ENCODE data around the gene CEP78.

Gene CEP78

DNA sequence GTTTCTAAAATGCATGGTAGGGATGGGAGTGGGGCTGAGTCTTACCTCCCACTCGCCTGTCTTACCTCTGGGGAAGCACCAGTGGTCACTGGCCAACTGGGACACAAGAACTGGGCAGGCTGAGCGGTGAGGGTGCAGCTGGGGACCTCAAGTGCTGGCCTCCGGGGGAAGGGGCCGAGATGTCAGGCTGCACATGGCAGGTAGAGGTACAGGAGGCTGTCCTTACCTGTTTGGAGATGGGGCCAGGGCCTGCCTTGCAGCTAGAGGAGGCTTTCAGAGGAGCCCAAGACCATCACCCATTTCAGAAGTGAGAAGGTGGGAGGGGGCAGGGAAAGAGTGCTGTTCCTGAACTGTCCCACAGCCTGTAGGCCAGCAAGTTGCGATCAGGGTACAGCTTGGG lies 75.2 kb downstream of the CEP78 start:
- no peak for DNase-seq (ENCODE audit: low spot score)

DNA sequence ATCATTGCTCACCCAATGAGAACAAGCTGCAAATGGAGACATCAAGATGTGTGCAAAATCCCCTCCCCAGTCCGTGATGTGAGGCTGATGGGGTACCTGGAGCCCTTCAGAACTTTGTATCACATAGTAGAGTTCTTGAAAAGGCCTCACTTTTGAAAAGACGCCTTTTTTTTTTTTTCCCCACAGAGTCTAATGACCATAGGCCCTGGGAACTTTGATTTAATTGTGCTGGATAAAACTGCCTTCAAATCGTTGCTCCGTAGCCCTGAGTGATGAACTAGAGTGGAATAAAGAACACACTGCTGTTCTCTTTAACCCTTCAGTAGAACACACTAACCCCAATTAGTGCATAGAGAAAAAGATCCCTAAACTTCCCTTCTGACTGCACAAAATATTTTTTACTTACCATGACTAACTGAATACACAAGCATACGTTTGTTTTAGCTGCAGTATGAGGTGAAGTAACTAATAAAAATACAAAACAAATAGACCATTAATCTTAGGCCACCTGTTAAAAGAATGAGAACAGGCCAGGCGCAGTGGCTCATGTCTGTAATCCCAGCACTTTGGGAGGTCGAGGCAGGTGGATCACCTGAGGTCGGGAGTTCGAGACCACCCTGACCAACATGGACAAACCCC lies 76.1 kb downstream of the CEP78 start:
- no peak for DNase-seq (ENCODE audit: low spot score)

- DNase-seq (ENCODE audit: low spot score) = no peak
Observed at GRCh38 chr9:78314550-78314949, 78.7 kb downstream of the CEP78 start.

DNA sequence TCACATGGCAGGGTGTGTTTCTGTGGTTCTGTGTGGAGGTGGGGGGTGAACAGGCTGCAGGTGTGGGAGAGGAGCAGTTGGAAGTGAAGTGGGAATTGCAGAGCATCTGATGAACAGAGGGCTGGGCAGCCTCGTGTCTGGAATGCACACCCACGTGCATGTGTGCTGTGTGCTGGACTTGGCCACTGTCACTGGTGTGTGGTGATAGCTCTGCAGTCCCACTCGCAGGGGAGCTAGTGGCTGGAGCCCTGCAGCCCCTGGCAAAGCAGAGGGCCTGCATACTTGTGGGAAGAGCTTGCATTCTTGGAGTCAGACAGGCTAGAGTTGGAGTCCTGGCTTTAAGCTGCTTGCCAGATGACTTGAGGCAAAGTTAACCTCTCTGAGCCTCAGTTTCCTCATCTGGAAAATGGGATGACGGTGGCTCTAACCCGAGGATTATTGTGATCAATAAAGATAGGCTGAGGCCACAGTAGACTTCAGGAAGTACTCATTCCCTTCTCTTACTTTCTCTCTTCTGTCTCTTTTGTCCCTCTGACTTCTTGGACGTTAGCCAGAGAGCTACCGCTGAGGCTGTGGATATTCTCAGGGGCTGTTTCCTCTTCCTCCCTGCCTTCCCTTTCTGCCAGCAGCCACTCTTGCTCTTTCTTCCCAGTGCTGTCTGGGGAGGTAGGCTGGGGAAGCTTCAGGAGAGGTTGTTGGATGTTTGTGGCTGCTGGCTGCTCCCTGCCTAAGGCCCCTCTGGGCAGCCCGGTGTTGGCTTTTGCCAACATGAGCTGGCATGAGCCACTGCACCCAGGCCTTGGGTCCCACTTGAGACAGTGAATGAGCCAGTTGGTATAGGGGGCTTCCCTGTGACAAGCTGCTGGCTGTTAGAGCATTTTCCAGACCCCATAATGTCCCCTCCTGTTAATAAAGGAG lies 79.3 kb downstream of the CEP78 start:
- no peak for DNase-seq (ENCODE audit: low spot score)

- no peak for DNase-seq (ENCODE audit: low spot score)
Observed at GRCh38 chr9:78316166-78316892, 80.5 kb downstream of the CEP78 start.

GRCh38 chr9:78319197-78320029 lies 83.5 kb downstream of the CEP78 start:
- DNase-seq (ENCODE audit: low spot score) = no peak

GRCh38 chr9:78320030-78320693 lies 84.3 kb downstream of the CEP78 start:
- DNase-seq (ENCODE audit: low spot score) = no peak

- no peak for DNase-seq (ENCODE audit: low spot score)
Observed at GRCh38 chr9:78320875-78321496, 85.1 kb downstream of the CEP78 start.

- DNase-seq (ENCODE audit: low spot score) = no peak
Observed at GRCh38 chr9:78321505-78321904, 85.6 kb downstream of the CEP78 start.

DNA sequence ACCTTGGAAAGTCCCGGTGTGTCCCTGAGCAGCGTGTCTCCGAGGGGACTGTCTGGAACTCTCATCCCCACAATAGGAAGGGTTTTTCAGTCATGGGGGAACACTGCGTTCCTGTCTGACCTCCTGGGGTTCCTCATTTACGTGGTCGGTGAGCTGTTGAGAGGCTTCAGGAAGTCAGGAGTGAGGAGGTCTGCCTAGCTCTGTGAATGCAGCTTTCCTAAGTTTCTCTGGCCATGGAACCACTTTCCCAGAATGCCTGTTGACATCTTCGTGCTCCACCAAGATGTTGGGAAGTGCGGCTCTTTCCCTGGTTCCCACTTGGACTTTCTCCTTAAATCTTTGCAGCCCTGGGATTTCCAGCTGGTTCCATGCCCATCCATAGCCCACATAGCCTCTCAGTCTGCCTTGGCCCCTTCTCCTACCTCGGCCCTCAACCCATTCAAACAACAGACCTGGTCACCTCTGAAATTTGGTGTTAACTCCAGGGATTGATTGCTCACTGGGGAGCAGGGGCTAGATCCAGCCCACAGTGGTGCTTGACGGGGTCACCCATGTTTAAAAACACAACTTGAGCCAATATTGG lies 88.3 kb downstream of the CEP78 start:
- no peak for DNase-seq (ENCODE audit: low spot score)

DNA sequence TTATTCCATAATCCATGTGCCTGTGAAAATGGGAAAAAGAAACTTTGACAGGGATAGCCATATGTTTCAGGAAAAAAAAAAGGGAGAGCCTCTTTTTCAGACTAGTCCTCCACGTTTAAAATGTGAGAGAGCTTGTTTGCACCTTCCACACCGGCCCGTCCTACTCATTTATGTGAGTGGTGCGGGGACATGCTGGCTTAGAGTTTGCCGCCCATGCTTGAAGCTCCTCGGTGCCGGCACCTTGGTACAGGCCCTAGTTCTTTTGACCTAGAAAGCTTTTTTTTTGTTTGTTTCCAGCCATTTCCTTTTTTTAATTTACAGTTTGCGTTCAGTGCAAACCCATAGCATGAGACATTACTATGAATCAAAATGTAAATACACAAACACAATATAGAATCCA lies 88.8 kb downstream of the CEP78 start:
- no peak for DNase-seq (ENCODE audit: low spot score)

DNA sequence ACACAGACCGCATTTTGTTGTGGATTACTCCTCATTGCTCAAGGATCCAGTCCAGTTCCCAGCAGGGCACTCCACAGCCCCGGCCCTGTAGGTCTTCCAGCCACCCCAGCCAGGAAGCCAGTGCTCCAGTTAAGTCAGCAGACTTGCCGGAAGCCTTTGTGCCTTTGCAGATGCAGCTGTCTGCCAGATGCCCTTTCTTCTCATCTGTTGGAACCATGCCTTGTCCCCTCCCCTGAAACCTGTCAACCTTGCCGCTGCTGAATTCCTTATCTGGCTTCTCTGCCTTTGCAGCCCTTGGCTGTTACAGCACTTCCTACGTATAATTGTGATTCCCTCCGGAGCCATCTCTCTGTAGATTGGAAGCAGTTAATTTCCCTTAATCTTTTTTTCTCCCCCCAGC lies 89.5 kb downstream of the CEP78 start:
- no peak for DNase-seq (ENCODE audit: low spot score)

DNA sequence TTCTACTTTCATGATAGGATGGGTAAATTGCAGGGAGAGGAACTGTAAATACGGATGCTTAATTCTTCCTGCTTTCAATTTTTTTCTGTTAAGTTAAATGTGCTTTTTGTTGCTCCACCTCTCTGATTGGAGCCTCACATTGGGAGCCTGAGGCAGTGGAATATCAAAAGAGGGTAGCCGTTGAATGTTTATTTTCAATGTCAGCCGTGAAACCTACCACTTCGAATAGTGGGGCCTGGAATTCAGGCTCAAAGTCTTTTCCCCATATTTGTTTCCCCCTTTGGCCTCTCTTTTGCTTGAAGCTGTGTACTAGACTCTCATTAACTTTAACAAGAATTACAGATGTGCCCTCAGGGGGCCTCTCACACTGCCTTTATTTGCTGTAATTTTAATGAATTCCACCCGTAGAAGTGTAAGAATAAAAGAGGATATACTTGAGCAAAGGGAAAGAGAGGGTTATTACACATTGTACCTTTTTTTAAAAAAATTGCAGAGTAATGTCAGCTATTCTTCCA lies 90.0 kb downstream of the CEP78 start:
- no peak for DNase-seq (ENCODE audit: low spot score)

DNA sequence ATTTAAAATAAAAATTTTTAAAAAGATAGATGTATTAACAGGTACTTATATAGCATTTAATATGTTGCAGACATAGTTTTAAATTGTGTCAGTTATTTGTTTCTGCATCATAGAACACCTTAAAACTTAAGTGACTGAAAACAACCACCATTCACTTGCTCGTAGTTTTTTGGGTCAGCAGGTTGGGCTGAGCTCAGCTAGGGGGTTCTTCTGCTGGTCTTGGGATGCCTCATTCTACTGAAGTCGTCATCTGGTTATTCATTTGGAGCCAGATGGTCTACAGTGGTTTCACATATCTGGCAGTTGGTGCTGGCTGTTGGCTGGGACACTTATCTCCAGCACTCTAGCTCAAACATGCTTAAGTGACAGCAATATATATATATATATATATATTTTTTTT lies 90.7 kb downstream of the CEP78 start:
- no peak for DNase-seq (ENCODE audit: low spot score)

Measured in HuH-7 (cell line).